ENCODE data around the gene AICDA.
A peak's percentile ranks its signal among the peaks of the same experiment; 100 is the strongest.
"Not testable (repeated sequence)": the region's sequence is repeated elsewhere in the genome, so short reads cannot be mapped to it uniquely, and the experiment has no call there.

The AICDA gene

GRCh38 chr12:8606890-8607289, 5.8 kb downstream of the AICDA start:
- DNase-seq: no peak

- no peak for DNase-seq
Measured at GRCh38 chr12:8605057-8605456, 7.6 kb downstream of the AICDA start.

GRCh38 chr12:8603856-8604255, 8.8 kb downstream of the AICDA start:
- DNase-seq: no peak

- no peak for DNase-seq
Measured at GRCh38 chr12:8603286-8603685, 9.4 kb downstream of the AICDA start.

- DNase-seq: no peak
Measured at GRCh38 chr12:8596561-8596960, 16.1 kb downstream of the AICDA start.

- DNase-seq: no peak
Measured at GRCh38 chr12:8594072-8594471, 18.6 kb downstream of the AICDA start.

- DNase-seq: no peak
Measured at GRCh38 chr12:8593246-8593645, 19.4 kb downstream of the AICDA start.

- peak in 1 of 2 donors; percentile 11 for DNase-seq
Measured at GRCh38 chr12:8590842-8591545, 21.7 kb downstream of the AICDA start.

- no peak for DNase-seq
Measured at GRCh38 chr12:8589679-8590078, 23.0 kb downstream of the AICDA start.

GRCh38 chr12:8584478-8584877, 28.2 kb downstream of the AICDA start:
- DNase-seq: not testable (repeated sequence)

- DNase-seq: no peak
Measured at GRCh38 chr12:8584004-8584403, 28.7 kb downstream of the AICDA start.

- no peak for DNase-seq
Measured at GRCh38 chr12:8581098-8581784, 31.4 kb downstream of the AICDA start.

- no peak for DNase-seq
Measured at GRCh38 chr12:8577879-8578278, 34.8 kb downstream of the AICDA start.

- DNase-seq: peak; percentile 20 to 21
Measured at GRCh38 chr12:8572507-8572906, 40.2 kb downstream of the AICDA start.

- DNase-seq: no peak
Measured at GRCh38 chr12:8566525-8566924, 46.1 kb downstream of the AICDA start.

GRCh38 chr12:8566052-8566451, 46.6 kb downstream of the AICDA start:
- DNase-seq: not testable (repeated sequence)

- DNase-seq: no peak
Measured at GRCh38 chr12:8564656-8565055, 48.0 kb downstream of the AICDA start.

- no peak for DNase-seq
Measured at GRCh38 chr12:8563356-8563755, 49.3 kb downstream of the AICDA start.

GRCh38 chr12:8562310-8562709, 50.3 kb downstream of the AICDA start:
- no peak for DNase-seq

GRCh38 chr12:8561011-8561410, 51.6 kb downstream of the AICDA start:
- no peak for DNase-seq

GRCh38 chr12:8559676-8560075, 53.0 kb downstream of the AICDA start:
- no peak for DNase-seq

- DNase-seq: no peak
Measured at GRCh38 chr12:8556531-8557097, 56.0 kb downstream of the AICDA start.

GRCh38 chr12:8554451-8555195, 58.0 kb downstream of the AICDA start:
- DNase-seq: no peak
